K562 (cell line): ENCODE results near the gene NOL4L. TPM values are rescaled to one million over a fixed set of nuclear protein-coding genes. Genes with fewer than 3 reads are reported as not detected.

Source experiments
- ARID4B ChIP-seq: sonication (generic); formaldehyde crosslinking; IDR thresholded peaks from 2 replicates; pipeline ENCODE4 v1.8.0; 2022; ENCODE audit warnings: mild to moderate bottlenecking, missing genetic modification reagents
- CSDE1 ChIP-seq, 2 experiments: fragments of 450-650 bp; IDR thresholded peaks; 2 replicates each; pipeline ENCODE4 v1.6.1; 2016; ENCODE audit warnings: mild to moderate bottlenecking in 1 of 2
- DDX20 ChIP-seq: fragments of 450-650 bp; IDR thresholded peaks from 2 replicates; pipeline ENCODE4 v1.6.1; 2016; ENCODE audit warnings: missing genetic modification characterization, low read depth, mild to moderate bottlenecking, missing compliant biosample characterization, moderate library complexity
- GTF2A2 ChIP-seq: IDR thresholded peaks from 2 replicates; pipeline ENCODE4 v1.6.1; 2016; ENCODE audit warnings: mild to moderate bottlenecking, missing genetic modification characterization, missing compliant biosample characterization
- HMGXB4 ChIP-seq: sonication (generic); formaldehyde crosslinking; IDR thresholded peaks from 2 replicates; pipeline ENCODE4 v1.8.1; 2023; ENCODE audit warnings: mild to moderate bottlenecking, missing genetic modification reagents
- PKNOX1 ChIP-seq: fragments of 450-650 bp; IDR thresholded peaks from 2 replicates; pipeline ENCODE4 v1.6.1; 2016
- YY1 ChIP-seq, 3 experiments: IDR thresholded peaks; 2 replicates each; pipeline ENCODE4 v1.6.1; 2011; ENCODE audit warnings: low read length in 2 of 3, mild to moderate bottlenecking in 2 of 3, moderate library complexity in 2 of 3, borderline replicate concordance in 1 of 3, control low read depth in 1 of 3, low read depth in 1 of 3; ENCODE audit not compliant: insufficient read depth in 3 of 3, insufficient replicate concordance in 2 of 3, control insufficient read depth in 1 of 3, insufficient read length in 1 of 3; ENCODE audit errors: extremely low read depth in 1 of 3
- ZFP1 ChIP-seq: fragments of 450-650 bp; formaldehyde crosslinking; IDR thresholded peaks from 2 replicates; pipeline ENCODE4 v1.4.0; 2020; ENCODE audit warnings: mild to moderate bottlenecking, mixed read lengths
- ZNF696 ChIP-seq: fragments of 250-450 bp; sonication (Bioruptor Pico); conservative IDR thresholded peaks from 2 replicates; pipeline ENCODE4 v1.4.0; 2020; ENCODE audit warnings: mild to moderate bottlenecking, moderate library complexity
- polyA plus RNA-seq, 8 experiments: library from polyadenylated mRNA; depleted of rRNA in 4 of 8; stranded (reverse) in 5 of 8; unstranded in 3 of 8; fragments of >200 nt; fragmentation: Nextera tagmentation in 2 of 8; fragmentation: Illumina TruSeq in 1 of 8; extraction: Ambion mirVana in 2 of 8; extraction: Trizol in 1 of 8; gene quantifications; 2 replicates each; pipeline versions ENCODE4 v1.2.1 to v1.2.3, GENCODE V29; 2011 to 2014; ENCODE audit warnings: inconsistent platforms in 1 of 8, missing spikeins in 1 of 8
- total RNA-seq, 7 experiments: library from RNA; depleted of rRNA in 6 of 7; stranded (reverse); fragments of >200 nt in 6 of 7; fragmentation: Illumina TruSeq in 2 of 7; extraction: Trizol in 2 of 7; gene quantifications; 2 replicates each; pipeline versions ENCODE4 v1.2.1 to v1.2.3, GENCODE V29; 2011 to 2021; ENCODE audit warnings: low replicate concordance in 1 of 7

Gene NOL4L
- total and polyA plus RNA-seq, 9 of the 15 experiments (the other 6 are each of a cell fraction or from before 2014, with no cell fraction given), result 5.1 to 36.2 (median 13.6) TPM

- no peak for TF ChIP-seq HMGXB4
- no peak for TF ChIP-seq GTF2A2 (tag)
- TF ChIP-seq CSDE1 (IDR thresholded peaks at IDR 0.05), result no peak
- TF ChIP-seq DDX20 (tag), result no peak
- TF ChIP-seq YY1 (IDR thresholded peaks at IDR 0.05; ENCODE audit: borderline replicate concordance in 1 of 3, control insufficient read depth in 1 of 3, extremely low read depth in 1 of 3, insufficient read depth in 3 of 3, insufficient read length in 1 of 3, insufficient replicate concordance in 2 of 3, low read depth in 1 of 3, low read length in 2 of 3), result no peak
- TF ChIP-seq PKNOX1, result no peak
- TF ChIP-seq ZNF696 (CRISPR knock-in tag), result no peak
- TF ChIP-seq ZFP1 (CRISPR knock-in tag), result no peak
- TF ChIP-seq ARID4B (CRISPR knock-in tag), result no peak
- TF ChIP-seq, all 486 proteins: peak for 0
These were observed 122.1 kb downstream of the NOL4L start (continued) for GRCh38 chr20:32462900-32463641.
